ACC112 (cell line): ENCODE results near the gene COMMD7.
A peak's percentile ranks its signal among the peaks of the same experiment; 100 is the strongest.
"Not testable (repeated sequence)": the region's sequence is repeated elsewhere in the genome, so short reads cannot be mapped to it uniquely, and the experiment has no call there.

Experiments used
- H2AFZ ChIP-seq: fragments of 200-600 bp; sonication (generic); one replicate; pipeline ENCODE4 v1.6.0; 2017; ENCODE audit warnings: antibody characterized with exemption, low read length; ENCODE audit not compliant: unreplicated experiment
- H3K27ac ChIP-seq: fragments of 200-600 bp; sonication (generic); 2 replicates; pipeline ENCODE4 v1.5.1; 2014; ENCODE audit warnings: low read depth, mild to moderate bottlenecking, antibody characterized with exemption, low read length, moderate library complexity
- H3K27me3 ChIP-seq: fragments of 200-600 bp; sonication (generic); 2 replicates; pipeline ENCODE4 v1.6.1; 2014; ENCODE audit warnings: mild to moderate bottlenecking, antibody characterized with exemption, low read length, moderate library complexity, mixed read lengths; ENCODE audit not compliant: insufficient read depth
- H3K36me3 ChIP-seq: fragments of 200-600 bp; sonication (generic); 2 replicates; pipeline ENCODE4 v1.6.1; 2016; ENCODE audit warnings: mild to moderate bottlenecking, antibody characterized with exemption, low read length, moderate library complexity, mixed read lengths; ENCODE audit not compliant: insufficient read depth
- H3K4me1 ChIP-seq: fragments of 200-600 bp; sonication (generic); one replicate; pipeline ENCODE4 v1.6.1; 2016; ENCODE audit warnings: low read length, mixed read lengths; ENCODE audit not compliant: insufficient read depth, unreplicated experiment, control insufficient read depth
- H3K4me3 ChIP-seq: fragments of 200-600 bp; sonication (generic); 2 replicates; pipeline ENCODE4 v1.5.1; 2014; ENCODE audit warnings: mild to moderate bottlenecking, low read depth, low read length
- H3K79me2 ChIP-seq: fragments of 200-600 bp; sonication (generic); one replicate; pipeline ENCODE4 v1.6.0; 2016; ENCODE audit warnings: low read length; ENCODE audit not compliant: control insufficient read depth, unreplicated experiment, insufficient read depth

The COMMD7 gene

DNA sequence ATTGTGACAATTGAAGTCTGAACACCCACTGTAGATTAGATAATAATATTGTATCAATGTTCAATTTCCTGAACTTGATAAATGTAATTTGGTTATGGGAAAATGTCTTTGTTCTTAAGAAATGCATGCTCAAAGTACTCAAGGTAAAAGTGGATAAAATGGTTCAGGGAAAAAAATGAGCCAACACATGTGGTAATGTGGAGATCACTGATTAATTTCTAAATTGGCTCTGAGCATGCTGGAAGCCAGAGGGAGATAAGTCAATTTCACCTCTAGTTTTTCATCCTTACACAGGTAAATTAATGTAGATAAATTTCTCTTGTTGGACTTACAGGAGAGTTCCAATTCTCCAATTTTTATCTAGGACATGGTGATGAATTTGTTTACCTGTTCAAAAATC lies 8.0 kb upstream of the COMMD7 start:
- Histone ChIP-seq H3K4me1 (peaks cover 38% of the 10 kb centered on the region), H3K4me3 (no peak overlapping the region), H3K27me3 (no peaks in the 10 kb centered on the region), H3K79me2 (no peaks in the 10 kb centered on the region), H2AFZ (peak overlapping the region; percentile 18), H3K36me3 (no peaks in the 10 kb centered on the region), H3K27ac (no peak overlapping the region)

DNA sequence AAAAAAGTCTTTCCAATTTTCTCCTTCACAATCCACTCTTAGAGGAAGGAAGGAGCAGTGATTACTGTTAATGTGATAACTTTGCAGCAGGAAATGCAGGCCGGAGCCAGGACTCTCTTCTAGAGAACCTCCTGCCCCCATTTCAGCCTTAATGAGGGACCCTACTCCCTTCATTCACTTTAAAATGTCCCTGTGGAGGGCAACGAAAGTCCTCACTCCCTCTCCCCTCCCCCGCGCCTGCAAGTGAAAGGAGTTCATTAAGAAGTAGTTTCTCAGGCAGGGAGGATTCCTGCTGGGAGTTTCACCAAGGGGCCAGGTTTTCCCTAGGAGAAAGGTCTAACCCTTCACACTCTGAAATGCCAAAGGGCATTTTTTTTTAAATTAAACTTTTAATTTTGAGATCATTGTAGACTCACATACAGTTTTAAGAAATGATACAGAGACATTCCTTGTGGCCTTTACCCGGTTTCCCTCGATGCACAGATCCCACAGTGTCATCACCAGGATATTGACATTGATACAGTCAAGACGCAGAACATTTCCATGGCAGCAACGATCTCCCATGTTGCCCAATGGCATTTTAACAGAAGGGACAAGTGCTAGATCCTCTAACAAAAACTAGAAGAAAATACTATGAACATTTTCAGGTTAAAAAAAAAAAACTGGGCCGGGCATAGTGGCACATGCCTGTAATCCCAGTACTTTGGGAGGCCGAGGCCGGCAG lies 6.8 kb upstream of the COMMD7 start:
- H3K27ac ChIP-seq = no peak overlapping the region
- H3K27me3 ChIP-seq = no peaks in the 10 kb centered on the region
- no peak overlapping the region for H3K4me3 ChIP-seq
- peaks cover 43% of the 10 kb centered on the region for H3K4me1 ChIP-seq
- no peaks in the 10 kb centered on the region for H3K79me2 ChIP-seq
- no peaks in the 10 kb centered on the region for H3K36me3 ChIP-seq
- peak overlapping the region; percentile 31 for H2AFZ ChIP-seq

DNA sequence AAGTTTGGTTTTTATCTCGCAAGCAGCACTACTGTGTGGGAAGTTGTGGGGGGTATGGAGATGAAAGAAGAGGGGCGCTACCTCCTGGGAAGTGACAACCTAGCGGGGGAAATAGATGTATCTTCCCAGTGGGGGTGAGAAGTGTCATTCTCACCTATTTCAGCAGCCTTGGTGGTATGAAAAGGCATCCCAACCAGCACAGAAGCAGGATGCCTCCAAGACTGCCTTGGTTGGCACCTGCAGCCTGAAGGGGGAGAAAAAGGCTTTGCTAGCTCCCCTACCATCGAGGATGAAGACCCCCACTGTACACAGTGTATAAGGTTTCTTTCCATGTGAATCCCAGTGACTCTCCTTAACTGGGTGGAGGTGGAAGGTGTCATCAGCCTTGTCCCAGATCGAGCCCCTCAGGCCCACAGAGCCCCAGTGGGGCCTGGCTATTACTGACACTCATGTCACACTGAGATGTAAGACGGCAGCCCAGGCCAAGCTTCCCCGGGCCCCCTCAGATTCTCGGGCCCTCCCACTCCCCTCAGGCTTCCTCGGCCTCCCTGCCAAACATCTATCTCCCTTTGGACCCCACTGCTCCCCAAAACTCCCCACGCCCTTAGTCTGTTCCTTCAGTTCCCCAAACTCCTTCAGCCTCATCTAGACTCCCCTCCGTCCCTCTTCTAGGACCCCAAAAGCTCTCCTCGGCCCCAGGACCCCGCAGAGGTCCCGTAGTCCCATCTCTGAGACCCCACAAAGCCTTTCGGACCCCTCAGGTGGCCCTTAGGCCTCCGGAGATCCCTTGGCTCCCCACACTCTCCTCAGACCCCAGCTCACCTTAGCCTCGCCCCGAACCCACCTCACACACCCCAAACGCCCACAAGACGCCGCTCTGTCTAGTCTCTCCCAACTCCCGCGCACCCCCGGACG lies 688 bp downstream of the COMMD7 start:
- no peaks in the 10 kb centered on the region for H3K36me3 ChIP-seq
- peak overlapping the region; percentile 81 for H2AFZ ChIP-seq
- H3K4me1 ChIP-seq = peaks cover 20% of the 10 kb centered on the region
- H3K27me3 ChIP-seq = no peaks in the 10 kb centered on the region
- H3K79me2 ChIP-seq = peaks cover 16% of the 10 kb centered on the region
- H3K27ac ChIP-seq = no peak overlapping the region
- peak overlapping the region; percentile 93 for H3K4me3 ChIP-seq

DNA sequence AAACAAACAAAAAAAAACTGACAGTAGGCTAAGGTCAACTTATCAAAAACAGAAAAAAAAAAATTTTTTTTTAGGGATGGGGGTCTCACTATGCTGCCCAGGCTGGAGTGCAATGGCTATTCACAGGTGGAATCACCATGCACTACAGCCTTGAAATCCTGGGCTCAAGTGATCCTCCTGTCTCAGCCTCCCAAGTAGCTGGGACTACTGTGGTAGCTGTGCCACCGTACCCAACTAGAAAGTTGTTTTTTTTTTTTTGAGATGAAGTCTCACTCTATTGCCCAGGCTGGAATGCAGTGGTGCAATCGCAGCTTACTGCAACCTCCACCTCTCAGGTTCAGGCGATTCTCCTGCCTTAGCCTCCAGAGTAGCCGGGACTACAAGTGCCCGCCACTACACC lies 2.1 kb downstream of the COMMD7 start:
- Histone ChIP-seq H3K4me3 (no peak overlapping the region), H3K27ac (no peak overlapping the region), H2AFZ (no peak overlapping the region), H3K36me3 (no peaks in the 10 kb centered on the region), H3K4me1 (peaks cover 14% of the 10 kb centered on the region), H3K79me2 (peaks cover 16% of the 10 kb centered on the region), H3K27me3 (no peaks in the 10 kb centered on the region)

DNA sequence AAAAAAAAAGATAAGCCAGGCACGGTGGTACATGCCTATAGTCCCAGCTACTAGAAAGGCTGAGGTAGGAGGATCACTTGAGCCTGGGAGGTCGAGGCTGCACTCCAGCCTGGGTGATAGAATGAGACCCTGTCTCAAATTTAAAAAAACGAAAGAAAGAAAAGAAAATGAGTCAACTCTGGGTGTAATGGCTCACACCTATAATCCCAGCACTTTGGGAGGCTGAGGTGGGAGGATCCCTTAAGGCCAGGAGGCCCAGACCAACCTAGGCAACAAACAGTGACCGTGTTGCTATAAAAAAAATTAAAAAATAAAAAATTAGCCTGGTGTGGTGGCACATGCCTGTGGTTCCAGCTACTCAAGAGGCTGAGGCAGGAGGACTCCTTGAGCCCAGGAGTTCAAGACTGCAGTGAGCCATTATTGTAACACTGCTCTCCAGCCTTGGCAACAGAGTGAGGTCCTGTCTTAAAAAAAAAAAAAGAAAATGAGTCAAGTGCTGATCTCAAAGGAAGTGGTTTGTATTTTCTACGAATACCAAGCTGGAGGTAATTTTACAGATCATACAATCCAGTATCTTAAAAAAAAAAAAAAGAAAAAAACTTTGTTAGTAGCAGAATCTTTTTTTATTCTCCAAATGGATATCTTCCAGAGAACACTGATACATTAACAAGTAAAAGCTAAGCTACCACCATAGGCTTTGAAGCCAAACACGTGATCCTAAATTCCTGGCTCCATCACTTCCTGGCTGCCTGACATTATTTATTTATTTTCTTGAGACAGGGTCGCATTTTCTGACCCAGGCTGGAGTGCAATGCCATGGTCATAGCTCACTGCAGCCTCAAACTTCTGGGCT lies 5.7 kb downstream of the COMMD7 start:
- peaks cover 4% of the 10 kb centered on the region for H3K79me2 ChIP-seq
- H3K27ac ChIP-seq = peak overlapping the region; percentile 67

DNA sequence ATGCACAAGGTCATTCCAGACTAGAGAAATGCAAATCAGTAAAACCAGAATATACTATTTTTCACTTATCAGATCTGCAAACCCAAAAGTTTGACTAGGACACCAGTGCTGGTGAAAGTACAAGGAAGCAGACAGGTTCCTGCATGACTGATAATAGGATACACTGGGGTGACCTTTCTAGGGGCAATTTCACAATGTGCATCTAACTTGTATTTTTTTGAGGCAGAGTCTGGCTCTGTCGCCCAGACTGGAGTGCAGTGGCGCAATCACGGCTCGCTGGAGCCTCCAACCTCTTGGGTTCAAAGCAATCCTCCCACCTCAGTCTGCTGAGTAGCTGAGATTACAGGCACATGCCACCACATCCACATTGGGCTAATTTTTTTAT lies 11.4 kb downstream of the COMMD7 start:
- Histone ChIP-seq H3K27ac (peak overlapping the region; percentile 39; the same call in 1 of the 2 replicates), H3K36me3 (no peaks in the 10 kb centered on the region)

More for the DNA sequence above, 5.7 kb downstream of the COMMD7 start:
- Histone ChIP-seq H3K27me3 (no peaks in the 10 kb centered on the region), H3K36me3 (no peaks in the 10 kb centered on the region), H3K4me1 (peaks cover 4% of the 10 kb centered on the region), H2AFZ (no peak overlapping the region), H3K4me3 (no peak overlapping the region)

DNA sequence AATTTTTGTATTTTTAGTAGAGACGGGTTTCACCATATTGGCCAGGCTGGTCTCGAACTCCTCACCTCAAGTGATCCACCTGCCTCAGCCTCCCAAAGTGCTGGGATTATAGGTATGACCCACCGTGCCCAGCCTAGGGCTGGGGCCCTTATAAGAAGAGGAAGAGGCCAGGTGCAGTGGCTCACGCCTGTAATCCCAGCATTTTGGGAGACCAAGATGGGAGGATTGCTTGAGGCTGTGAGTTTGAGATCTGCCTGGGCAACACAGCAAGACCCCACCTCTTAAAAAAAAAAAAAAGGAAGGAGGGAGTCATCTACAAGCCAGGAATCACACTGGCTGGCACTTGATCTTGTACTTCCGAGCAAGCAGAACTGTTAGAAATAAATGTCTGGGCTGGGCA lies 13.9 kb downstream of the COMMD7 start:
- peaks cover 24% of the 10 kb centered on the region for H3K4me1 ChIP-seq
- H2AFZ ChIP-seq, H3K4me3 ChIP-seq, H3K79me2 ChIP-seq, H3K27ac ChIP-seq, H3K36me3 ChIP-seq, H3K27me3 ChIP-seq: not testable (repeated sequence)

More for the DNA sequence above, 11.4 kb downstream of the COMMD7 start:
- H3K4me3 ChIP-seq = peak overlapping the region; percentile 6; the same call in 1 of the 2 replicates
- H2AFZ ChIP-seq = no peak overlapping the region
- H3K79me2 ChIP-seq = no peaks in the 10 kb centered on the region
- H3K4me1 ChIP-seq = peaks cover 24% of the 10 kb centered on the region
- no peaks in the 10 kb centered on the region for H3K27me3 ChIP-seq

DNA sequence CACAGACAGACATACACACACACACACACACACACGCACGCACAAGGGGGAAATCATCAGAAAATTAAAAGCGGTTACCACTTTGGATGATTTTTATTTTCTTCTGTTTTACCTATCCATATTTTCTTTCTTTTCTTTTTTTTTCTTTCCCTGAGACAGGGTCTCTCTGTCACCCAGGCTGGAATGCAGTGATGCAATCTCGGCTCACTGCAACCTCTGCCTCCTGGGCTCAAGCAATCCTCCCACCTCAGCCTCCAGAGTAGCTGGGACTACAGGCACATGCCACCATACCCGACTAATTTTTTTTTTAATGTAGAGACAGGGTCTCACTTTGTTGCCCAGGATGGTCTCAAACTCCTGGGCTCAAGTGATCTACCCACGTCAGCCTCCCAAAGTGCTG lies 14.8 kb downstream of the COMMD7 start:
- peaks cover 24% of the 10 kb centered on the region for H3K4me1 ChIP-seq
- H3K27ac ChIP-seq = not testable (repeated sequence)

DNA sequence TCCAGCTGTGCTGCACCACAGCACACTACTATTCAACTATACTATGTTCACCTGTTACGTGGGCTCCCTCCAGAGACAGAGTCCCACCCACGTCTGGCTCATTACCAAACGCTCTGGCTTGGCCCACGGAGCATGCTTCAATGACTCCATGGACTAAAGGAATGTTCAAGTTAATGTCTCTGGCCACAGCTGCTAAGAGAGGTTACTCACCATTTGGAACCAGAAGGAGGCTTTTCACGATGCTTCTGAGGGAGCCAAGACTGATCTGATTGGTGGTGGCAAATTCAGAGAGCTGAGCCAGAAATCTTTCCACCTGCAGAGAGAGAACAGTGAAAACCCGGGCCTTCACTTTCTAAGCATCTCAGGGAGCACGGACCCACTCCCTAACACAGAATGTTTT lies 15.6 kb downstream of the COMMD7 start:
- Histone ChIP-seq H3K27me3 (no peaks in the 10 kb centered on the region), H3K4me3 (no peak overlapping the region), H3K4me1 (peaks cover 24% of the 10 kb centered on the region), H3K79me2 (no peaks in the 10 kb centered on the region), H3K36me3 (no peaks in the 10 kb centered on the region), H3K27ac (no peak overlapping the region), H2AFZ (no peak overlapping the region)

More for the DNA sequence above, 14.8 kb downstream of the COMMD7 start:
- not testable (repeated sequence) for H3K79me2 ChIP-seq, H3K4me3 ChIP-seq, H3K27me3 ChIP-seq, H2AFZ ChIP-seq, H3K36me3 ChIP-seq

DNA sequence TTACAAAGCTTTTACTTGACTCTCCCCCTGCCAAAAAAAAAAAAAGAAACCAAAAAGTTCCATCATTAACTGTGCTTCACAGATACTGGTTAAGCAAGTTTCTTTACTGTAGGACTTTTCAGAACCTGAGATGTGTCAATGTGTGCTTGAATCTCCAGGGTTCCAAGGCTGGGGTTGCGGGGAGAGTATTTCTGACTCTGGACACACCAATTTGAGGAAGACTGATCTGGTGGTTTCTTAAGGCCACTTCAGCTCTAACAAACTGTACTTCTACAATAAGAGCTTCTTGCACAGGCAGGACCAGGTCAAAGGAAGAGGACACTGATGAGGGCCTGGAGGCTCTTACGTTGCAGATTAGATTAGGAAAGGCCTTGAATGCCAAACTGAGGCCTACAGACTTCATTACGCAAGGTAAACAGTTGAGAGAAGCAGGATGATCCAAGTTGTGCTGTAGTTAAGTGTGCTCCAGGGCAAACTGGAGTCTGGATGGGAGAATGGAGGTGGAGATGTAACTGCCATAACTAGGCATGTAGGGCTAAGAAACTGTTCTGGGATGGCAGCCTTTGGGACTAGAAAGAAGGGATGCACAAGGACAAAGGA lies 24.4 kb downstream of the COMMD7 start:
- H3K79me2 ChIP-seq = no peaks in the 10 kb centered on the region
- H2AFZ ChIP-seq = no peak overlapping the region
- no peaks in the 10 kb centered on the region for H3K4me1 ChIP-seq
- no peak overlapping the region for H3K4me3 ChIP-seq
- H3K36me3 ChIP-seq = no peaks in the 10 kb centered on the region
- H3K27me3 ChIP-seq = no peaks in the 10 kb centered on the region
- H3K27ac ChIP-seq = no peak overlapping the region
